Naive thymus-derived CD4-positive, alpha-beta T cell (primary cell): ENCODE results near the gene ROBO2. TPM values are rescaled to one million over a fixed set of nuclear protein-coding genes. Genes with fewer than 3 reads are reported as not detected.

Experiments
- ATAC-seq: fragments of 150-1000 bp; cut with Tn5 transposase; 2 replicates; pipeline ENCODE4 v1.10.0; 2021; ENCODE audit warnings: mild to moderate bottlenecking, moderate library complexity
- CTCF ChIA-PET: fragments of 350-600 bp; sonication (Branson Sonifier 250); formaldehyde crosslinking; loops from one replicate; lab custom pipeline; 2021; ENCODE audit warnings: antibody characterized with exemption; lab: Charles Lee
- POLR2A ChIA-PET: fragments of 350-600 bp; sonication (Branson Sonifier 250); formaldehyde crosslinking; loops from one replicate; lab custom pipeline; 2021; ENCODE audit warnings: antibody characterized with exemption, inconsistent platforms; lab: Charles Lee
- DNase-seq, 9 donors: peaks; one replicate each; pipeline versions ENCODE4 v3.0.0 to v3.0.0-alpha.2; 2020 to 2022; ENCODE audit warnings: mixed read lengths in 1 of 9
- H3K27ac ChIP-seq: one replicate; pipeline ENCODE4 v1.7.0; 2013; ENCODE audit warnings: mild to moderate bottlenecking, low read depth, low read length, moderate library complexity
- H3K27me3 ChIP-seq, 2 donors: one replicate each; pipeline ENCODE4 v1.7.0; 2013; ENCODE audit warnings: low read length in 2 of 2, mild to moderate bottlenecking in 2 of 2, moderate library complexity in 2 of 2; ENCODE audit not compliant: control insufficient read depth in 2 of 2, insufficient read depth in 2 of 2
- H3K36me3 ChIP-seq, 3 experiments: 1 replicate in 2 of 3; 2 replicates in 1 of 3; pipeline ENCODE4 v1.7.0; 2013; ENCODE audit warnings: low read length in 3 of 3, mild to moderate bottlenecking in 3 of 3, moderate library complexity in 1 of 3; ENCODE audit not compliant: insufficient read depth in 3 of 3, control insufficient read depth in 2 of 3
- H3K4me1 ChIP-seq, 2 donors: one replicate each; pipeline ENCODE4 v1.7.0; 2013; ENCODE audit warnings: low read length in 2 of 2, mild to moderate bottlenecking in 2 of 2, moderate library complexity in 1 of 2; ENCODE audit not compliant: control insufficient read depth in 2 of 2, insufficient read depth in 2 of 2
- H3K4me3 ChIP-seq: 2 replicates; pipeline ENCODE4 v1.7.0; 2013; ENCODE audit warnings: mild to moderate bottlenecking, low read length
- H3K9me3 ChIP-seq, 3 experiments: 1 replicate in 2 of 3; 2 replicates in 1 of 3; pipeline ENCODE4 v1.7.0; 2013; ENCODE audit warnings: low read length in 3 of 3; ENCODE audit not compliant: control insufficient read depth in 2 of 3
- H3K27ac Mint-ChIP-seq, 9 donors: one replicate each; pipeline ENCODE4 v1.8.0; 2020 to 2022; ENCODE audit warnings: mixed read lengths in 9 of 9, mild to moderate bottlenecking in 8 of 9, moderate library complexity in 5 of 9, inconsistent platforms in 2 of 9
- H3K27me3 Mint-ChIP-seq, 5 donors: one replicate each; pipeline ENCODE4 v1.8.0; 2021 to 2022; ENCODE audit warnings: mixed read lengths in 5 of 5, mild to moderate bottlenecking in 1 of 5
- H3K36me3 Mint-ChIP-seq, 5 donors: one replicate each; pipeline ENCODE4 v1.8.0; 2020 to 2022; ENCODE audit warnings: mixed read lengths in 5 of 5, mild to moderate bottlenecking in 3 of 5, inconsistent platforms in 1 of 5
- H3K4me1 Mint-ChIP-seq, 7 donors: one replicate each; pipeline ENCODE4 v1.8.0; 2020 to 2022; ENCODE audit warnings: mixed read lengths in 7 of 7, mild to moderate bottlenecking in 3 of 7, inconsistent platforms in 1 of 7
- H3K4me3 Mint-ChIP-seq, 10 donors: one replicate each; pipeline ENCODE4 v1.8.0; 2020 to 2022; ENCODE audit warnings: mild to moderate bottlenecking in 10 of 10, mixed read lengths in 10 of 10, moderate library complexity in 6 of 10, inconsistent platforms in 2 of 10
- H3K9me3 Mint-ChIP-seq, 11 donors: one replicate each; pipeline ENCODE4 v1.8.0; 2020 to 2022; ENCODE audit warnings: mixed read lengths in 11 of 11, mild to moderate bottlenecking in 4 of 11, inconsistent platforms in 1 of 11, moderate library complexity in 1 of 11
- intact Hi-C, 2 donors: fragments of 100-400 bp; cut with micrococcal nuclease; formaldehyde crosslinking; loops; one replicate each; pipeline ENCODE4 v1.15.1; 2023
- polyA plus RNA-seq, 2 donors: library from polyadenylated mRNA; unstranded; fragments of 300-500 nt; fragmentation: Illumina TruSeq; gene quantifications; one replicate each; pipeline ENCODE4 v1.2.3, GENCODE V29; 2021
- total RNA-seq, 6 experiments: library from RNA in 5 of 6; stranded (reverse) in 5 of 6; gene quantifications; 1 replicate in 5 of 6; 2 replicates in 1 of 6; pipeline ENCODE4 v1.2.3 and lab custom pipeline; 2021 to 2026

ROBO2 gene
- total and polyA plus RNA-seq, 7 experiments from 2014 or later = not detected

- Histone ChIP-seq H3K27ac (no peak overlapping the region), H3K36me3 (no peaks in the 10 kb centered on the region), H3K4me1 (no peaks in the 10 kb centered on the region), H3K4me3 (no peak overlapping the region), H3K27me3 (no peaks in the 10 kb centered on the region), H3K9me3 (no peaks in the 10 kb centered on the region)
- no peak for ATAC-seq
- intact Hi-C loops = no loop called here
- DNase-seq = no peak
- Mint-ChIP-seq H3K27ac (no peak overlapping the region), H3K36me3 (no peaks in the 10 kb centered on the region), H3K4me1 (no peaks in the 10 kb centered on the region), H3K9me3 (peaks cover 0 to 14% (median 3%) of the 10 kb centered on the region in 11 donors), H3K27me3 (no peaks in the 10 kb centered on the region), H3K4me3 (no peak overlapping the region)
- ChIA-PET POLR2A (no interaction called here), CTCF (no interaction called here)
Observed at GRCh38 chr3:77618686-77619085, 578.8 kb downstream of the ROBO2 start.

GRCh38 chr3:77620009-77620408 lies 580.1 kb downstream of the ROBO2 start:
- CTCF ChIA-PET = no interaction called here
- POLR2A ChIA-PET = no interaction called here
- no peaks in the 10 kb centered on the region for H3K4me1 Mint-ChIP-seq
- Histone ChIP-seq H3K27me3 (no peaks in the 10 kb centered on the region), H3K4me3 (no peak overlapping the region), H3K4me1 (no peaks in the 10 kb centered on the region), H3K36me3 (no peaks in the 10 kb centered on the region), H3K27ac (no peak overlapping the region), H3K9me3 (no peaks in the 10 kb centered on the region)
- H3K27me3 Mint-ChIP-seq = no peaks in the 10 kb centered on the region
- no peak for DNase-seq
- intact Hi-C loops = no loop called here
- ATAC-seq = no peak
- H3K4me3 Mint-ChIP-seq = no peak overlapping the region
- no peaks in the 10 kb centered on the region for H3K36me3 Mint-ChIP-seq
- no peak overlapping the region for H3K27ac Mint-ChIP-seq
- peaks cover 0 to 11% (median 3%) of the 10 kb centered on the region in 11 donors for H3K9me3 Mint-ChIP-seq

GRCh38 chr3:77623500-77623899 lies 583.6 kb downstream of the ROBO2 start:
- Mint-ChIP-seq H3K27me3 (no peaks in the 10 kb centered on the region), H3K27ac (no peak overlapping the region), H3K4me3 (no peak overlapping the region), H3K9me3 (peaks cover 0 to 7% (median 2%) of the 10 kb centered on the region in 11 donors), H3K4me1 (no peaks in the 10 kb centered on the region), H3K36me3 (no peaks in the 10 kb centered on the region)
- H3K9me3 ChIP-seq = no peaks in the 10 kb centered on the region
- ChIA-PET POLR2A (no interaction called here), CTCF (no interaction called here)
- H3K27me3 ChIP-seq = no peaks in the 10 kb centered on the region
- no peak overlapping the region for H3K4me3 ChIP-seq
- DNase-seq (no peak), ATAC-seq (no peak)
- no peaks in the 10 kb centered on the region for H3K4me1 ChIP-seq
- intact Hi-C loops = no loop called here
- H3K36me3 ChIP-seq = no peaks in the 10 kb centered on the region
- H3K27ac ChIP-seq = no peak overlapping the region

GRCh38 chr3:77626157-77626556 lies 586.3 kb downstream of the ROBO2 start:
- POLR2A ChIA-PET = no interaction called here
- CTCF ChIA-PET = interaction anchor here (0.6 kb wide), 1 partner anchor 1292 kb away, joined by 3 read pairs; no protein-coding TSS in a partner anchor
- Histone ChIP-seq H3K4me1 (no peaks in the 10 kb centered on the region), H3K4me3 (no peak overlapping the region), H3K27me3 (no peaks in the 10 kb centered on the region), H3K27ac (no peak overlapping the region), H3K36me3 (no peaks in the 10 kb centered on the region), H3K9me3 (no peaks in the 10 kb centered on the region)
- no peak overlapping the region for H3K4me3 Mint-ChIP-seq
- no peaks in the 10 kb centered on the region for H3K27me3 Mint-ChIP-seq
- ATAC-seq = no peak
- no peak for DNase-seq
- intact Hi-C loops = no loop called here
- no peak overlapping the region for H3K27ac Mint-ChIP-seq
- H3K4me1 Mint-ChIP-seq = no peaks in the 10 kb centered on the region
- H3K9me3 Mint-ChIP-seq = peaks cover 0 to 20% (median 4%) of the 10 kb centered on the region in 11 donors
- no peaks in the 10 kb centered on the region for H3K36me3 Mint-ChIP-seq

- Histone ChIP-seq H3K36me3 (no peaks in the 10 kb centered on the region), H3K4me1 (no peaks in the 10 kb centered on the region), H3K9me3 (no peaks in the 10 kb centered on the region), H3K27me3 (no peaks in the 10 kb centered on the region), H3K27ac (no peak overlapping the region), H3K4me3 (no peak overlapping the region)
- Mint-ChIP-seq H3K4me3 (no peak overlapping the region), H3K4me1 (no peaks in the 10 kb centered on the region), H3K27ac (no peak overlapping the region), H3K9me3 (peaks cover 0 to 5% (median 2%) of the 10 kb centered on the region in 11 donors), H3K36me3 (no peaks in the 10 kb centered on the region), H3K27me3 (no peaks in the 10 kb centered on the region)
- CTCF ChIA-PET = no interaction called here
- ATAC-seq (no peak), DNase-seq (no peak)
- POLR2A ChIA-PET = interaction anchor here (0.8 kb wide), 1 partner anchor 30 kb away, joined by 3 read pairs; no protein-coding TSS in a partner anchor
- intact Hi-C loops = no loop called here
Observed at GRCh38 chr3:77648214-77648613, 608.3 kb downstream of the ROBO2 start.

- H3K27me3 ChIP-seq = no peaks in the 10 kb centered on the region
- DNase-seq (no peak), ATAC-seq (no peak)
- no peak overlapping the region for H3K4me3 ChIP-seq
- CTCF ChIA-PET = no interaction called here
- Mint-ChIP-seq H3K4me1 (no peaks in the 10 kb centered on the region), H3K4me3 (no peak overlapping the region), H3K36me3 (no peaks in the 10 kb centered on the region), H3K9me3 (peaks cover 0 to 6% (median 2%) of the 10 kb centered on the region in 11 donors), H3K27me3 (no peaks in the 10 kb centered on the region), H3K27ac (no peak overlapping the region)
- POLR2A ChIA-PET = interaction anchor here (0.8 kb wide), 1 partner anchor 29 kb away, joined by 3 read pairs; no protein-coding TSS in a partner anchor
- H3K36me3 ChIP-seq = no peaks in the 10 kb centered on the region
- H3K27ac ChIP-seq = no peak overlapping the region
- H3K9me3 ChIP-seq = no peaks in the 10 kb centered on the region
- H3K4me1 ChIP-seq = no peaks in the 10 kb centered on the region
- intact Hi-C loops = no loop called here
Observed at GRCh38 chr3:77648664-77649063, 608.8 kb downstream of the ROBO2 start.

- H3K4me1 ChIP-seq = no peaks in the 10 kb centered on the region
- no peak overlapping the region for H3K27ac ChIP-seq
- no peaks in the 10 kb centered on the region for H3K9me3 ChIP-seq
- DNase-seq (no peak), ATAC-seq (no peak)
- H3K9me3 Mint-ChIP-seq = peaks cover 0 to 19% (median 4%) of the 10 kb centered on the region in 11 donors
- H3K36me3 ChIP-seq = no peaks in the 10 kb centered on the region
- H3K27me3 ChIP-seq = no peaks in the 10 kb centered on the region
- no peak overlapping the region for H3K4me3 ChIP-seq
- CTCF ChIA-PET = no interaction called here
- intact Hi-C loops = no loop called here
- POLR2A ChIA-PET = no interaction called here
- H3K36me3 Mint-ChIP-seq = no peaks in the 10 kb centered on the region
- no peak overlapping the region for H3K4me3 Mint-ChIP-seq
- H3K27me3 Mint-ChIP-seq = no peaks in the 10 kb centered on the region
- no peak overlapping the region for H3K27ac Mint-ChIP-seq
- no peaks in the 10 kb centered on the region for H3K4me1 Mint-ChIP-seq
Observed at GRCh38 chr3:77652624-77653023, 612.7 kb downstream of the ROBO2 start.
